PFSK-1 (cell line): ENCODE measurements around the gene SEMA4B.

Experiments
- FOXP2 ChIP-seq: optimal IDR thresholded peaks from 2 replicates; pipeline ENCODE3; 2011; ENCODE audit warnings: borderline replicate concordance, control low read depth, inconsistent platforms; ENCODE audit not compliant: insufficient read depth; ENCODE audit errors: extremely low read length, extremely low read depth
- POLR2AphosphoS5 ChIP-seq: IDR thresholded peaks from 2 replicates; pipeline ENCODE4 v1.6.1; 2012; ENCODE audit warnings: low read depth, mild to moderate bottlenecking, control low read depth, low read length, moderate library complexity
- SIN3A ChIP-seq: IDR thresholded peaks from 2 replicates; pipeline ENCODE4 v1.6.1; 2012; ENCODE audit warnings: mild to moderate bottlenecking, low read length, moderate library complexity, borderline replicate concordance; ENCODE audit not compliant: insufficient read depth

DNA sequence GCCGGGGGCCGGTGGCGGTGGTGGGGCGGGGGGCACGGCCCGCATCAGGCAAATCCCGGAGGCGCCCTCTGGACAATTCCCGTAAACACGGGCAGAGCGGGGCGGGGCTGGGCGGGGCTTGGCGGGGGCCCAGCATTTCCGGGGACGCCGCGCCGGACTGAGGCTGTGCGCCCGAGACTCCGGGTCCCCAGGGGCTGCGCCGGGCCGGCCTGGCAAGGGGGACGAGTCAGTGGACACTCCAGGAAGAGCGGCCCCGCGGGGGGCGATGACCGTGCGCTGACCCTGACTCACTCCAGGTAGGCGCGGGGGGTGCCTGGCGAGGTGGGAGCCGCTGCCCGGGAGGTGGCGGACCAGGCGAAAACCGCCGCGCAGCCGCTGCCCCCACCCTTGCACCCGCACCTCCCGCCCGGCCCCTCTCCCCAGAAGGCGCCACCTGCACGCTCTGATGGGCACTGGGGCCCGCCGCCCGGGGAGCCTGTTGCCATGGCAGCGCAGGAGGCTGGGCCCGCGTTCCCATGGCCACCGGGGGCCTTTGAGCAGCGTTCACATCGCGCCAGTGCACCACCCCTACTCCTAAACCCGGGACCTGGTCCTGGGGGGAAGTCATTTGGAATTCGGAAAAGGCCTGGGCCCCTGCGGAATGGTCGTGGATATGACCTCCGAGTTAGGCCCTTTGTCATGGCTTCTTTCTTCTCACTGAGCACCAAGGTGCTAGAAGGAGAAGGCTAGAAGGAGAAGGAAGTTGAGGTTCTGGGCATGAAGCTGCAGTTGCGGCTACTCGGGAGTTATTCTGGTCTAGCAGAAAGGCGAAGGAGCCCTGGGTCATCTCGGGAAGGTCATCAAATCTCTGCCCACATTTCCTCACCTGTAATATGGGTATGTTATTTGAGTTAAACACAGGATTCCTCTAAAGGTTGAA is 16.1 kb upstream of the SEMA4B start:
- no peak for TF ChIP-seq POLR2AphosphoS5
- TF ChIP-seq FOXP2 = no peak
- no peak for TF ChIP-seq SIN3A
